SK-N-MC (cell line): ENCODE results near the gene EXTL1.

Source experiments
- DNase-seq: peaks from one replicate; pipeline ENCODE4 v3.0.0-alpha.2; 2011; ENCODE audit warnings: low read depth, low spot score
- H3K27ac ChIP-seq: fragments of 200-600 bp; sonication (generic); 2 replicates; pipeline ENCODE4 v1.5.1; 2016; ENCODE audit warnings: mixed run types
- H3K36me3 ChIP-seq: fragments of 200-600 bp; sonication (generic); 2 replicates; pipeline ENCODE4 v1.6.1; 2017; ENCODE audit warnings: antibody characterized with exemption, low read length, mixed read lengths; ENCODE audit not compliant: insufficient read depth
- H3K4me3 ChIP-seq: fragments of 200-600 bp; sonication (generic); 2 replicates; pipeline ENCODE4 v1.5.1; 2016
- H3K9ac ChIP-seq: fragments of 200-600 bp; sonication (generic); 2 replicates; pipeline ENCODE4 v1.8.0; 2017; ENCODE audit warnings: mixed run types, mixed read lengths; ENCODE audit not compliant: insufficient read length
- H3K9me3 ChIP-seq: fragments of 200-600 bp; sonication (generic); 2 replicates; pipeline ENCODE4 v1.6.1; 2017; ENCODE audit warnings: low read depth, mild to moderate bottlenecking, antibody characterized with exemption, low read length, moderate library complexity, mixed read lengths
- EZH2 ChIP-seq: fragments of 200-600 bp; sonication (generic); IDR thresholded peaks from one replicate; pipeline ENCODE4 v1.6.1; 2017; ENCODE audit warnings: antibody characterized with exemption
- FOXP2 ChIP-seq: optimal IDR thresholded peaks from 2 replicates; pipeline ENCODE3; 2011; ENCODE audit warnings: mild to moderate bottlenecking, moderate library complexity; ENCODE audit not compliant: insufficient read depth; ENCODE audit errors: extremely low read length, control extremely low read depth
- POLR2AphosphoS5 ChIP-seq: IDR thresholded peaks from 2 replicates; pipeline ENCODE4 v1.6.1; 2012; ENCODE audit warnings: mild to moderate bottlenecking, low read depth, low read length, borderline replicate concordance

The EXTL1 gene

GRCh38 chr1:25987951-25988350 is 33.6 kb upstream of the EXTL1 start:
- Histone ChIP-seq H3K4me3 (no peak overlapping the region), H3K36me3 (no peaks in the 10 kb centered on the region; the same call in 1 of the 2 replicates), H3K9me3 (no peaks in the 10 kb centered on the region), H3K27ac (no peak overlapping the region), H3K9ac (no peak overlapping the region)
- no peak for TF ChIP-seq FOXP2
- no peak for TF ChIP-seq EZH2
- no peak for TF ChIP-seq POLR2AphosphoS5
- DNase-seq: no peak

DNA sequence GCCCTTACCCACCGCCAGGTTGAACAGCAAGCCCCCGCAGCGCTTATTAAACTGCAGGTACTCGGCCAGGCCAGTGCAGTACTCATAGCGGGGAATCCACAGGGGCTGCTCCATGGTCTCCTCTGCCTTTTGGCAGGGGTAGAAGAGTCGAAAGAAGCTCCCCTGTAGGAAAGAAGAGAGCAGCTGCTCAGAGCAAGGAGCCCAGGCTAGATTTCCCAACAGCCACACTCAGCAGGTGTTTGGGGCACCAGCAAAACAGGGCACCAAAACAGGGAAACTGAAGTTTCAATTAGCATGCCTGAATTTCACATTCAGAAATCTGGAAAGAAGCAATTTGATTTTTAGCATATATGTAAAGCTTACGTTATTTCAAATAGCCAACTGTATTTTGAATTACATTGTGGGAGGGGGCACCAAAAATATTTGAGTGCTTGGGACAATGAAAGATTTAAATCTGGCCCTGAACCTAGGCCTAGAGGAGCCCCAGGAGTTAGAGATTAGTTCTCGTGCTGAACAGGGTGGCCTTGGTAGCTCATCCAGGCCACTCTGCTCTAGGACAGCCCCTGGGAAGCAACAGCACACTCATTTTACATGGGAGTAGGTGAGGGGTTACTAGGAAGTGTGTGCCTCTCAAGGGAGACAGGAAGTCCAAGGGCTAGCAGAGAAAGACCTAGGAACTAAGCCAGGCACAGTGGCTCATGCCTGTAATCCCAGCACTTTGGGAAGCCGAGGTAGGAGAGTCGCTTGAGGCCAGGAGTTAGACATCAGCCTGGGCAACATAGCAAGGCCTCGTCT is 31.9 kb upstream of the EXTL1 start:
- TF ChIP-seq POLR2AphosphoS5 (no peak), EZH2 (no peak), FOXP2 (no peak)
- Histone ChIP-seq H3K27ac (no peak overlapping the region), H3K9me3 (no peaks in the 10 kb centered on the region), H3K36me3 (no peaks in the 10 kb centered on the region), H3K9ac (no peak overlapping the region), H3K4me3 (no peak overlapping the region)
- DNase-seq: no peak

DNA sequence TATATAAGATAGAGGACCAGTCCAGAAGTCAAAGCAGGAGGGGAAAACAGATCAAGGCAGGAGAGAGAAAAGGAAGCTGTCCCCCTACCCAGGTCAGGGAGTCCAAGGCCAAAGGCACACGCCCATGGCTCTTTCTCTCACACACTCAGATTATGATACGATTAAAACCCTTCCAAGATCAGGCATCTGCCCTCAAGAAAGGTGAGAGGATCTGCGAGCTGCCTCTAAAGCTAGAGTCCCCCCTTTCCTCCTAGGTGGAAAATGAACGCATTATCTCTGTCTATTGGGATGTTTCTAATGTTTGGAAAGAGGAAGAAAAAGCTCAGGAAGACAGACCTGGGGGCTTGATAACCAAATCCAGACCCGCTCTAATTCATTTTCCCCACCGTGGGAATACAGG is 31.3 kb upstream of the EXTL1 start:
- Histone ChIP-seq H3K4me3 (no peak overlapping the region), H3K9ac (no peak overlapping the region), H3K9me3 (no peaks in the 10 kb centered on the region), H3K27ac (no peak overlapping the region), H3K36me3 (no peaks in the 10 kb centered on the region)
- DNase-seq: no peak
- TF ChIP-seq POLR2AphosphoS5: no peak
- TF ChIP-seq EZH2: no peak
- TF ChIP-seq FOXP2: no peak

DNA sequence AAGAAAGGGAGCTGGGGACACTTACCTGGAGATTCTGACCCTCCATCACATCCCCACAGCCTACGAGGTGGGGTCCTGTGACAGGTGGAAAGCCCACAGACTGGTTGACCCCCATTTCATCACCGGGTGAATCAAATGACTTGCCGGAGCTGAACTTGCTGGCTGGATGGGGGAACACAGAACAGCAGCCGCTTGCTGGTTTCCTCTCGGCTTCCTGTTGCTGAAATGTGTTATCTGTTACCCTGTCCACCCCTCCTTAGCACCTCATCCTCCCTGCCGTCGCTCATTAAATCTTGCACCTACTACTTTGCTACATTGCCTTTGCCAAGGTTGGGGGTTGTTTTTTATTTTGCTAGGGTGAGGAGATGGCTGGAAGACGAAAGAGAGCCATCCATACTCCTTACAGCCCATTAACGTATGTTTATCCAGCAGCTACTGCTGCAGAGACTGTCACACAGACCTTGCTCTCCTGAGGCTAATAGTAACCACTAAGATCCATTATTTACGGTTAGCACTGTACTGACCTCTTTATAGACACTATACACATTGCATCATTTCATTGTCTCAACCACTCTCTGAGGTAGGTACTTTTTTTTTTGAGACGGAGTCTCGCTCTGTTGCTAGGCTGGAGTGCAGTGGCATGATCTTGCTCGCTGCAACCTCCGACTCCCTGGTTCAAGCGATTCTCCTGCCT is 30.7 kb upstream of the EXTL1 start:
- TF ChIP-seq EZH2 (no peak), FOXP2 (no peak), POLR2AphosphoS5 (no peak)
- no peak for DNase-seq
- Histone ChIP-seq H3K36me3 (no peaks in the 10 kb centered on the region), H3K27ac (no peak overlapping the region), H3K9me3 (no peaks in the 10 kb centered on the region), H3K9ac (no peak overlapping the region), H3K4me3 (no peak overlapping the region)

DNA sequence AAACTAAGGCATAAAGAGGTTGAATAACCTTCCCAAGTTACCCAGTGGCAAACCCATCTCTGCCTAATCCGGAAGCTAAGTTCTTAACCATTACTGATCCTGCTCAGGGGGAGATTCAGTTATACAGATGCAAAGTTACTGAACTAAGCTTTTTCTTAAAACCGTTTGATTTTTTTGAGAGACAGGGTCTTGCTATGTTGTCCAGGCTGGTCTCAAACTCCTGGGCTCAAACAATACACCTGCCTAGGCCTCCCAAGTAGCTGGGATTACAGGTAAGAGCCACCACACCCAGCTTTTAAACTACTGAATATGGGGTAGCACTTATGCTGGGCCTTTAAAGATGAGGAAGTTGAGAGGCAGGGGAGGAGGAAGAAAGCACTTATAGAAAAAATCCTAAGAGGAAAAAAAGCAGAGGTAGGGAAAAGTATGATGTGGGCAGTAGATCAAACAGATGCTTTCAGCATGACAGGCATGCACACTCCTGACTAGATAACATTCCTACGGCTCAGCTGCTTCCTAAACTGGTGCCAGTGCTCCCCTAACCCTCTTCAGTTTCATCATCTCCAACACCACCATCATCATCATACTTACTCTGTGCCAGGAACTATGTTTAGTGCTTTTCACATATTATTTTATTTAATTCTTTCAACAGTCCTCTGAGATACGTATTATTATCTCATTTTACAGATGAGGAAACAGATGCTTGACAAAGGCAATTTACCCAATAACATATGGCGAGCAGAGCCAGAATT is 29.5 kb upstream of the EXTL1 start:
- H3K9ac ChIP-seq: no peak overlapping the region
- no peak overlapping the region for H3K4me3 ChIP-seq
- H3K36me3 ChIP-seq: no peaks in the 10 kb centered on the region
- TF ChIP-seq EZH2 (no peak), POLR2AphosphoS5 (no peak), FOXP2 (no peak)
- no peak for DNase-seq
- no peaks in the 10 kb centered on the region for H3K9me3 ChIP-seq
- H3K27ac ChIP-seq: no peak overlapping the region

GRCh38 chr1:25992689-25993171 is 28.8 kb upstream of the EXTL1 start:
- TF ChIP-seq POLR2AphosphoS5 (no peak), EZH2 (no peak), FOXP2 (no peak)
- Histone ChIP-seq H3K27ac (no peak overlapping the region), H3K36me3 (no peaks in the 10 kb centered on the region), H3K9ac (no peak overlapping the region), H3K9me3 (no peaks in the 10 kb centered on the region), H3K4me3 (no peak overlapping the region)
- no peak for DNase-seq

GRCh38 chr1:25993197-25993951 is 28.2 kb upstream of the EXTL1 start:
- Histone ChIP-seq H3K4me3 (no peak overlapping the region), H3K27ac (no peak overlapping the region), H3K36me3 (no peaks in the 10 kb centered on the region), H3K9ac (no peak overlapping the region), H3K9me3 (no peaks in the 10 kb centered on the region)
- DNase-seq: no peak
- TF ChIP-seq FOXP2 (no peak), POLR2AphosphoS5 (no peak), EZH2 (no peak)
